Kidney capillary endothelial cell (primary cell): ENCODE data around the gene SYNJ2.
"Not testable (repeated sequence)": the region's sequence is repeated elsewhere in the genome, so short reads cannot be mapped to it uniquely, and the experiment has no call there.

Experiments used
- DNase-seq: peaks from one replicate; pipeline ENCODE4 v3.0.0-alpha.2; 2018; ENCODE audit warnings: low spot score

Gene SYNJ2

DNA sequence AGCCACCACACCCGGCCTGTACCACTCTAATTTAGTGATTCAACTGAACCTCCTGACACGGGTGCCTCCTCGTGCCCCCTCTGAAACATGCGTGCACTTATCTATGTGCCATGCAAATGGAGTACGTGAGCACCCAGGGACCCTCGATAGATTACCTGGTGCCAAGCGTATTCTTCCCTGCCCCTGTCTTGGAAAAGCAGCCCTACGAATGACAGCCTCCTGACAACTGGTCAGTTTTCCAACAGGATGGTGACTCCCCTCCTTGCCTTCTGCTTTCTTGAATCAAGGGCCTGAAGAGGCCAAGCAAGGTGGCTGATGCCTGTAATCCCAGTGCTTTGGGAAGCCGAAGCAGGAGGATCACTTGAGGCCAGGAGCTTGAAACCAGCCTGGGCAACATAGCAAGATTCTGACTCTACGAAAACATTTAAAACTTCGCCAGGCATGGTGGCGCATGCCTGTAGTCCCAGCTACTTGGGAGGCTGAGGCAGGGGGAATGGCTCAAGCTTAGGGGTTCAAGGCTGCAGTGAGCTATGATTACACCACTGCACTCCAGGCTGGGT is 25.4 kb upstream of the SYNJ2 start:
- no peak for DNase-seq

DNA sequence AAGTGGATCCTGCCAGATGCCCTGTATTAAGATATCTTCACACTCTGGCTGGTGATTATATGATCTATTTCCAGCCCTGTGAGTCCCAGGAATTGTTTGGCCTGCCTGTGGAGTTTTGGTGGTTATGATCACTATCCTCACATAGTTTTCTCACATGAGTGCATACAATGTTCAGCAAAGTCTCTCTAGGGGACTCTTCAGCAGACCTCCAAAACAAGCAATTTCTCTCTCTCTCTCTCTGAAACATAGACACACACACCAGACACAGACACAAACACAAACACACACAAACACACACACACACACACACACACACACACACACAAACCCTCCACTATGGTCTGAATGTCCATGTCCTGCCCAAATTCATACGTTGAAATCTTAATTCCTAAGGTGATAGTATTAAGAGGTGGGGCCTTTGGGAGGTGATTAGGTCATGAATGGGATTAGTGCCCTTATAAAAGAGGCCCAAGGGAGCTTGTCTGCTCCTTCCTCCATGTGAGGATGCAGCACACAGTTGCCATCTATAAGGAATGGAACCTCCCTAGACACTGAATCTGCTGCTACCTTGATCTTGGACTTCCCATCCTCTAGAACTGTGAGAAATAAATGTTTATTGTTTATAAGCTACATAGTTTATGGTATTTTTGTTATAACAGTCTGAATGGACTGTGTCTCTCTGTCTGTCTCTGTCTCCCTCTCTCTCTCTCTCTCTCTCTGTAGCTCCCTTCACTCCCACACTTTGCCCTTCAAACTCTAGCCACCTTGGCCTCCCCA is 22.0 kb upstream of the SYNJ2 start:
- DNase-seq: no peak

DNA sequence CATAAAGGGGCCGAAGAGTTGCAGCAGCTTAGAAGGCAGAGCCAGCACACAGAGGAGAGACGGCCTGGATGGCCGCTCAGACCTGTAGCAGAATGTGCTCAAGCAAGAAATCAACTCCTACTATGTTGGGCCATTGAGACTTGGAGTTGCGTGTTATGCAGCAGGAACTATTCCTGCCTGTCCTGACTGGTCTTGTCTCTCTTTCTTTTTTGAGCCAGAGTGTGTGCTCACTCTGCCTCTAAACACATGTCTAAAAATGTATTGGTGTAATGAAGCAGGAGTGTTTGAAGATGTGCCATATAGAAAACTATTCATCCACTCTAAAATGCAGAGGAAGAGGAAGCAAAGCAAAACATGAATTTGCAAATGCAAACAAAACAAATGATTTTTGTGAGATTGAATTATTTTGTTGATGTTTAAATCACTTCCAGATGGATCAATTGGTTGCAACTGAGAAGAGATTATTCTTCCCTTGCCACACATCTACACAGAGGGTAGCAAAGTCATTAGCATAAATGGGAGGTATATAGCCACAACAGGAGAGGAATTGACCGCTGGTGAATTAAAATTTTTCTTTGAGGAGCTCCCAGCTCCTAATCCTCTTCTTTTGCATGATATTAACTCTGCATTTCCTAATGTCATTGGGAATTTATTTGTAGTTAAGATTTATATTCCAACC is 20.4 kb upstream of the SYNJ2 start:
- no peak for DNase-seq

DNA sequence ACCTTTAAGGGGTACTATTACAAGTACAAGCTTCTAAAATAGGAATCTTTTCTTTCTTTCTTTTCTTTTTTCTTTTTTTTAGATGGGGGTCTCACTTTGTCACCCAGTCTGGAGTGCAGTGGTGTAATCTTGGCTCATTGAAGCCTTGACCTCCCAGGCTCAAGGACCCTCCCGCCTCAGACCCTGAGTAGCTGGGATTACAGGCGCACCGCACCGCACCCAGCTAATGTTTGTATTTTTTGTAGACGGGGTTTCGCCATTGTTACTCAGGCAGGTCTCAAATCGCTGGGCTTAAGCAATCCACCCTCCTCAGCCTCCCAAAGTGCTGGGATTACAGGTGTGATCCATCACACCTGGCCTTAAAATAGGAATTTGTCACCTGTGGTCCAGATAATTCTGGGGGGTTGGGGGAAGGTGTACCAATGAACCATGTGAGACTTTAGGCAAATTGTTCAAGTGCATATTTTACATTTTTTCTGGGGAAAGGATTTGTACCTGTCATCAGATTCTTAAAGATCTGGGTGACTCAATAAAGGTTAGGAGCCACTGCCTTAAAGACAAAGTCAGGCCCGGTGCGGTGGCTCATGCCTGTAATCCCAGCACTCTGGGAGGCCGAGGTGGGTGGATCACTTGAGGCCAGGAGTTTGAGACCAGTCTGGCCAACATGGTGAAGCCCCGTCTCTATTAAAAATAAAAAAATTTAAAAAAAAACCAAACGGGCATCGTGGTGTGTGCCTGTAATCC is 19.7 kb upstream of the SYNJ2 start:
- DNase-seq: no peak

DNA sequence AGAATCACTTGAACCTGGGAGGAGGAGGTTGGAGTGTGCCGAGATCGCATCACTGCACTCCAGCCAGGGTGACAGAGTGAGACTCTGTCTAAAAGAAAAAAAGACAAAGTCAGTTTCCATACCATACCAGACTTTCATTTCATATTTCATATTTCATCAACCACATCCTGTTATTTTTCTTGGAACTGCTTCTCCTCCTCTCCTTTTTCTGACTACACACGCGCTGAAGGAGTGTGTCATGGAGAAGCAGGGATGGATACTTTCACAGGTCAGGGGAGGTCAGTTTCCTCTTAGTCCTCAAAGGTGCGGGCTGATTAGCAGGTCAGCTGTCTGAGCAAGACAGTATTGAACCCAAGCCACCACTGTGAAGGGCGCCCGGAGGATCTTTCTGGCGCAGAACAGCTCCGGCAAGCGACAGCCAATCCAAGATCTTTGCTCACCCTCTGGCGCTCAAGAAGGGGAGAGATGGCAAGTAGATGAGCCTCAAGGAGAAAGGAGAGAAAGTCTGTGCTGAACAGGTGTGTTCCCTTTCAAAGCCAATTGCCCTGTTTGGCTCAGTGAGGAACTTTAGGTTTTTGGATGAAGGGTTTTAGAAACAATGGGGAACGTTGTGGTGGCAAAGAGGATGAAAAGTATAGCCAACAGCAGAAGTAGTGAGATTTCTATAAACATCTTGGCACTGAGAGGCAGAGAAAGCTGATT is 18.9 kb upstream of the SYNJ2 start:
- no peak for DNase-seq

DNA sequence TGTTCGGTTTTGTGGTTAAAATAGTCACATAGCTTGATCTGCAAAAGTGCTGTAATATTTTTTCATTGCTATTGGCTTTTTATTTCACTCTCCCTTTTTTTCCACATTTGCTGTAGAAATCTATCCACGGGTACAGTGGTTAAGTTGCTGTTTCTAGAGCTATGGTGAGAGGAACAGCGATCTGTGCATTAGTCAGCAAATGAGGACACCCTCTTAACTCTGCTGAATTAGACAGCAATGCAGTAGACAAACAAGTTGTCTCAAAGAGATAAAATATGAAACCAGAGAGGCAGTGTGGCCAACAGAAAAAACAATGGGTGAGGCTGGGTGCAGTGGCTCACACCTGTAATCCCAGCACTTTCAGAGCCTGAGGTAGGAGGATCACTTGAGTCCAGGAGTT is 17.6 kb upstream of the SYNJ2 start:
- no peak for DNase-seq

DNA sequence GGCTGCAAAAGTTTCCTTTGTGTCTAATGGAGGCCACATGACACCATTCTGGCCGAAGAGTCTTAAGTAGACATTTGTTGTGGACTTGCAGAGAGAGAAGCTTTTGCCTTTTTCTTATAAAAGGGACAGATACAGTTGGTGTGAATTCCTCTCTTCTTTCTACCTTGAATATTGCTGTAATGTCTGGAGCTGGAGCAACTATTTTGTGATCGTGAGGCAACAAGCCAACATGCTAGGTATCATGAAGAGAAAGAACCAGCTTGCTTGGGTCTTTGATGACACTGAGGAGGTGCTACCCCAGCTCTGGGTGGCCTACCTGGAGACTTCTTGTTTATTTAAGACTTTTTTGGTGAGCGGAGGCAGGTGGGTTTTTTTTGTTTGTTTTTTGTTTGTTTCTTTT is 16.3 kb upstream of the SYNJ2 start:
- no peak for DNase-seq

DNA sequence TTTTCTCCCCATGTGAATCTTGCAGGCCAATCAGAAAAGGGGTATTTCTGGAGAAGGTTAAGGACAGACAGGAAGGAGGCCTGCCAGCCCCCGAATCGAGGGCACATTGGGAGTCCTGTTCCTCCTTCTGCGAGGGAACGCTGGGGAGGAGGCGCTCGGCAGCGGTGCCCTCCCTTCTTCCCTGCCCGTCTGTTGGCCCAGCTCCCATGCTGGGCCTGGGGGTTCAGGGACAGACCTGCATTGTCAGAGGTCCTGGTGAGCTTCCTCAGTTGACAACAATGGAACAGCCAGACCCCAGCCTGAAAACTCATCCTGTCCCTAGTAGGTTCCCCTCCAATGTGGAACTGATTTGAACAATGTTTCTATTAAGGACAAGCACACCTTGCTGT is 15.1 kb upstream of the SYNJ2 start:
- no peak for DNase-seq

DNA sequence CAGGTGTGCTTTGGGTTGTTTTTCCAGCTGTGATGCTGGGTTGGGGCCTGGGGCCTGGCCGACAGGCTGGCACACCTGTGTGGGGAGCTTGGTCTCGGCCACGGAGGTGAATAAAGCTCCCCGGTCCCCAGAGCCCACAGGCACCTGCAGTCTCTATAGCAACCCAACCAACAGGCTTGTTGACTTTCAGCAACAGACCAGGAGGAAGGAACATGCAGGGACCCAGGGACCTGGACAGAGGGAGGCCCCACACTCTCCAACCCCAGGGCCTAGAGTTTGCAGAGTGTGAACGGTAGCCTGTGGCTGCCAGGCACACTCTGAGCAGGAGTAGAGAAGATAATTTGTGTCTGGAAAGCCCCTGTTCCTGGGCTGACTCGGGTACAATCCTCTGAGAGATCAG is 14.6 kb upstream of the SYNJ2 start:
- DNase-seq: no peak

DNA sequence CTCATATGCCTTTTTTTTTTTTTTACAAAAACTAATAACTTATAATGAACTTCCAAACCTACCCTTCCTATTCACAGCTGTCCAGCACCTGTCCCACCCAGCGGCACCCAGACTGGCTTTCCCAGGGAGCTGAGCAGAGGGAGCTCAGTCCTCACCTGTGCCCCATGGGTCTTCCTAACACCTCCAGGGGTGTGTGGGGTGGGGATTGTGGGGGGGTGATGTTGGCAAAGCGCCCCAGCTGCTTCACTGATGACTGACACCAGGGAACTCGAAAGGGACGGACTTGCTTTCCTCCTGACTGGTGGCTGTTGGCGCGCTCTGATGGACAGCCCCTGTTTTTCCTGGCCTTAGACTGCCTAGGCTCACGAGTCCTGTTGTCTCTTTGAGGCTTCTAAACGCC is 14.2 kb upstream of the SYNJ2 start:
- DNase-seq: no peak

DNA sequence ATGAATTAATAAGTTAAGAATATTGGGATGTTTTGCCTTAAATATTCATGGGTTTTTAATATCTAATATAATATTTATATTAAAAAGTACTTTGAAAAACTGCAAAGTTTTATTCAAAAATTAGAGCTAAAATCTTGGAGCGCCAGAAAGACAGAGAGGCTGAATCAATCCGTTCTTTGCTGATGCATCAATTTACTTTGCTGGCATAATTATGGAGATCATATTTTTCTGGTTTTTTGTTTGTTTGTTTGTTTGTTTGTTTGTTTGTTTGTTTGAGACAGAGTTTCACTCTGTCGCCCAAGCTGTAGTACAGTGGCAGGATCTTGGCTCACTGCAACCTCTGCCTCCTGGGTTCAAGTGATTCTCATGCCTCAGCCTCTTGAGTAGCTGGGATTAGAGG is 9.5 kb upstream of the SYNJ2 start:
- not testable (repeated sequence) for DNase-seq

DNA sequence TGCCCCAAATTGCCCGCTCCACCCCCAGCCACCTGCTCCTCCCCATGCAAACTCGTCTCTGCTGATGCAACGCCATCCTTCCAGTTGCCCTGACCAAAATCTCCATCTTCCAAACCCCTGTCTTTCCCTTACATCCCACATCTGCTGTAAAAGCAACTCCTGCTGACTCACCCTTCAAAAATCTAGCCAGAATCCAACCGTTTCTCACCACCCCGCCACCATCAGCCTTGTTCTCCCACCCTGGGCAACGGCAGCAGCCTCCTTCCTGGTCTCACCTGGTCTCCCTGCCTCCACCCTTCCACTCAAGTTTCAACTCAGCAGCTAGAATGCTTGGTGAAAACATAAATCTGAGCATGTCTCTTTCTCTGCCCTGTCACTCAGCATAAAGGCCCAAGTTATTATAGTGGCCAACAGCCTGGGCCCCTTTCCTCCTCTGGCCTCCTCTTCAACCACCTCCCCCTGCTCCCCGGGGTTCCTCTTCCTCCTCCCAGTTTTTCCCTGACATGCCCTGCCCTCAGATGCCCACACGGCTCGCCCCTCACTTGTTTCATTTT is 7.2 kb upstream of the SYNJ2 start:
- DNase-seq: no peak

DNA sequence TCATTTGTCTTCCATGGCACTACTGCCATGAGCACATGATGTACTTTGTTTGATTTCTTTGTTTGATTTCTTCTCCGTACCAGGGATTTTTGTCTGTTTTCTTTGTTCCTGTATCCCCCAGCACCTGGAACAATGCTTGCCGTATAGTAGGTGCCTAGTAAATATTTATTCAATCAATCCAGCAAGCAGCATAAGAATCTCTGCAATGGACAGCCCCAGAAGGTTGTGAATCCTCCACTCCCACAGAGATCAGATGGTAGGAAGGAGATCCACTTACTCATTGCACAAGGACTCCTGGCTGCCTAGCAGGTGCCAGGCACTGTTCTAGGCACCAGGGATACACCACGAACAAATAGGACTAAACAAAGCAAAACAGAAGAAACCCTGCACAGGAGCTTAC is 6.7 kb upstream of the SYNJ2 start:
- DNase-seq: no peak

DNA sequence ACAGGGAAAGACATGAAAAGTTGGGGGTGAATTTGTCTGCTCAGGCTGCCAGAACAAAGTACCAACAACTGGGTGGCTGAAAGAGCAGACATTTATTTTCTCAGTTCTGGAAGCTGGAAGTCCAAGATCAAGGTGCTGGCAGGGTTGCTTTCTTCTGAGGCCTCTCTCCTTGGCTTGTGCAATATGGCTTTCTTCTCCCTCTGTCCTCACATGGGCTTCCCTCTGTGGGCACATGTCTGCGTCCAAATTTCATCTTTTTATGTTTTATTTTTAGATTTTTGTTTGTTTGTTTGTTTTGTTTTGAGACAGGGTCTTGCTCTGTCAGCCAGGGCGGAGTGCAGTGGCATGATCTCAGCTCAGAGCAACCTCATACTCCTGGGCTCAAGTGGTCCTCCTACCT is 6.2 kb upstream of the SYNJ2 start:
- DNase-seq: no peak

DNA sequence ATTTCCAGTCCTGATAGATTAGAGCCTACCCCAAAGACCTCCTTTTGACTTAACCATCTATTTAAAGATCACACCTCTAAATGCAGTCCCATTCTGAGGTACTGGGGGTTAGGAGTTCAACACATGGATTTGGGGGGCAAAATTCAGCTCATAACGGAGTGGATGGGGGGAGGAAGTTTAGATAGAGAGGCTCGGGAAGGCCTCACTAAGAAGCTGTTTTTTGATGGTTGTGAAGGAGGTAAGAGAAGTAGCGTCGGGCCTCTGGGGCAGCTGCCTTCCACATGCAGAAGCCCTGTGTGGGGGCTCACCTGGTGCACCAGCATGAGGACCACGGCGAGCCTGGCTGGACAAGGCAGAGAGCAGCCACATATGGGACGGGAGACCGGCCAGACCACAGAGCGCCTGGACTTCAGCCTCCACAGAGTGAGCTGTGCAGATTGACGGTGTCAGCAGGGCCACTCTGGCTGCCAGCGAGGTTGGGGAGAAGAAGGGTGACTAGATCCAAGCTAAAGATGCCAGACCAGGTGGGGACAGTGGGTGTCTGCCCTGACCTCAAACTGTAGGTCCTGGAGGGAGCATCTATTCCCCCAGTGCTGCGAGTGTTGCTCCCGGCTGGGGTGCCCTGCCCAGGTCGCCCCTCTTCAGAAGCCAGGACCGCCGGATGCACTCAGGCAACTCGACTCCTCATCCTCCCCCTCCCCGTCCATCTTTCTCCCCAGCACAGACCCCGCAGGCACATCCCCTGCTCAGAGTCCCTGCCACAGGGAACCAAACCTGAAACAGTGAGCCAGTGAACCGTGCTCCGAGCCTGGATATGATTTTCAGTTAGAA is 5.1 kb upstream of the SYNJ2 start:
- DNase-seq: no peak

DNA sequence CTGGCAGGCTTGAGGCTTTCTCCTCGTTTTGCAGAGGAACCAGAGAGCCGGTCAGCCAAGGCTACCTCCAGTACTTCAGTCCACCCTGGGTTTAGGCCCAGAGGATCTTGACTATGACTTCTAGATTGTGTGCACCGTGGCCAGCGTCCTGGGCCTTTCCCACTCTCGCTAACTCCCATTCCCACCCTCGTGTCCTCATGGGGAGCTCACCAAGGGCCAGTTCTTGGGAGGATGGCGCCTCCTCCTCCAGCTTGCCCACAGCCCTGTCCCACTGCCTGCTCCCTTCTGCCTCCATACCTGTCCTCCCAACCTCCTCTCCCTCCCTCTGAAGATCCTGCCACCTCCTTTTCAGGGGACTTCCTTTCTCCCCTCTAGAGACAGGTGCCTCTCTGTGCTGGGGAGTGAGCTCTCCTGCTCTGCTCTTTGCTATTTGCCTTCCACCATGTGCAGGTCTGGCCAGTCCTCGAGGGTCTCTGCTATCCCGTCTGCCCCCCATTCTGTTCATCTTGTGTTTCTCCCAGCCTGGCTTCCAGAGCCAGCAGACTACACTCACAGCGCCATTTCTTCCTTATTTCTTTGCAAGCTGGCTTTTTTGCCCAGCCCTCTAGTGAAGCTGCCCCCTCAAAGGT is 4.4 kb upstream of the SYNJ2 start:
- no peak for DNase-seq

DNA sequence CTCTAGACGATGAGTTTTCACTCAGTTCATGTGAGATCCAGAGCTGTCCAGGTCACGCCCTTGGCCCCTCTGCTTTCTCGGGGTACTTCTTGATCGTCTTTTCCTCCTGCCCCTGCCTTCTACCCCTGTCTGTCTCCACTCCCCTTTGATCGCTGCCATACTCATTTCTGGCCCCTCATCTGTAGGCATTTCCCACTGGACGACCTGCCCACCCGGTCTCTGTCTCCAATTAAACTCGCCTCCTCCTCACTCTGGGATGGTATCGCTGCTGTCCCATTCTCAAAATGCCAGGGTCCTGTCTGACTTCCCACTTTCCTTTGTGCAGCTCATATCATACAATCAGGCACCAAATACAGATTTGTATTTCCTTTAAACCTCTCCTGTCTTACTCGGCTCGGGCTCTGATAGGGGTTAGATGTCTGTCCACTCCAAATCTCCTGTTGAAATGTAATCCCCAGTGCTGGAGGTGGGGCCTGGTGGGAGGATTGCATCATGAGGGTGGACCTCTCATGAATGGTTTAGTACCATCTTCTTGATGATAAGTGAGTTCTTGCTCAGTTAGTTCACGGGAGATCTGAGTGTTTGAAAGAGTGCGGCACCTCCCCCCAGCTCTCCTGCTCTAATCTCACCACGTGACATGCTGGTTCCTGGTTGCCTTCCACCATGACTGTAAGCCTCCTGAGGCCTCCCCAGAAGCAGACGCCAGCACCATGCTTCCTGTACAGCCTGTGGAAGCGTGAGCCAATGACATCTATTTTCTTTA is 3.5 kb upstream of the SYNJ2 start:
- no peak for DNase-seq

DNA sequence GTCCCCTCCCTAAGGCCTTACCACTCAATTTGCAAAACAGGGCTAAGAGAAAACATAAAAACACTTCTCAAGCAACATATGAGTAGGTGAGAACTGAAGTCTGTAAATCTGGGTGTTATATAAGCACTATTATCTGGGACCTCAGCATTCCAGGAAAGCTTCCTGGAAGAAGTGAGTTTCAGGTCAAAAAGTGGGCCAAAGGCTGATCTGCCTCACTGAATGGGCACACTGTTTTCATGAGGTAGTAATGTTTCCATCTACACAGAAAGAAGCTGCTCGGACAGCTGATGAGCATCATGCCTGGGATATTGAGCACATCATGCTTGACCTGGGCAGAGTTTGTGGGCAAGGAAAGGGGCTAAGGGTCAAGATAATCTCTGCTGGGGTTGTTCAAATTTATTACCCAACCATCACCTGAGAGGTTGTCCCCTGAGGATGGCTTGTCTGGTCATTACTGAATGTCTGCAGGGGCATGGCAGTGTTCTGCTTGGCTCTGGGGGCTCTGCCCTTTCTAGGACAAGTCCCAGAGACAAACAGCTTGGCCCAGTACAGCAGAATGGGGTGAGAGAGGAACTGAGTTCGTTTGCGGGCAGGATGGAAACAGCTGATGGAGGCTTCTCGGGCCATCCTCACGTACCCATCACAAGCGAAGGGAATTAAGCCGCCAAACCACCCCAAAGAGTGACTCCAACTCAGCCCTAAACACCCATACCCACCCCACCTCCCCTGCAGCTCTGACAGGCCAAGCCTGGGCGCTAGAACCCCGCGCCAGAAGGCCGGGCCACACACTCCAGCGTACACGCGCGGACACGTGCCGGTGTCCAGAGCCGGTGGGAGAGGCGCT is 1.2 kb upstream of the SYNJ2 start:
- no peak for DNase-seq

DNA sequence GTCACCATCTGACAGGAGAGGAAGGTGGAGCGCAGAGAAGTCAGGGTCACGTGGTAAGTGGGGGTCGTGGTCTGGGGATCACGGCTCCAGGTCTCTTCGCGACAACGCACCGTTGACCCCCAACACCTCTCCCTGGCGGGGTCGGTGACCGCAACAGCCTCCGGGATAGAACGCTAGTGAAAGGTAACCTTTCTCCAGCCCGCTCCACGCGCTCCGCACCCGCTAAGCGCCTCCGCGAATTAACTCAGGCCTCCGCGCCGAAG is 600 bp upstream of the SYNJ2 start:
- DNase-seq: no peak
